GM12878 (cell line): Measurements from ENCODE around the gene ADGRL3.

Experiments
- CREM ChIP-seq: IDR thresholded peaks from 2 replicates; pipeline ENCODE4 v1.6.1; 2014; ENCODE audit warnings: antibody characterized with exemption, low read depth
- POLR2AphosphoS5 ChIP-seq: IDR thresholded peaks from 2 replicates; pipeline ENCODE4 v1.6.1; 2011; ENCODE audit warnings: mild to moderate bottlenecking, low read length, inconsistent platforms
- RFX5 ChIP-seq: IDR thresholded peaks from 2 replicates; pipeline ENCODE4 v1.6.1; 2011; ENCODE audit warnings: low read depth, low read length, improper control_type of control experiment
- TF ChIP-seq, protein P1 (sequence below), 3 experiments: IDR thresholded peaks in 2 of 3; conservative IDR thresholded peaks in 1 of 3; 2 replicates each; pipeline ENCODE4 v1.5.1; 2011; ENCODE audit warnings: low read depth in 3 of 3, low read length in 3 of 3, mild to moderate bottlenecking in 3 of 3, control low read depth in 2 of 3, moderate library complexity in 2 of 3, inconsistent platforms in 1 of 3, mixed read lengths in 1 of 3; ENCODE audit not compliant: control insufficient read depth in 2 of 3, insufficient read depth in 1 of 3; ENCODE audit errors: extremely low read depth in 1 of 3

DNA sequence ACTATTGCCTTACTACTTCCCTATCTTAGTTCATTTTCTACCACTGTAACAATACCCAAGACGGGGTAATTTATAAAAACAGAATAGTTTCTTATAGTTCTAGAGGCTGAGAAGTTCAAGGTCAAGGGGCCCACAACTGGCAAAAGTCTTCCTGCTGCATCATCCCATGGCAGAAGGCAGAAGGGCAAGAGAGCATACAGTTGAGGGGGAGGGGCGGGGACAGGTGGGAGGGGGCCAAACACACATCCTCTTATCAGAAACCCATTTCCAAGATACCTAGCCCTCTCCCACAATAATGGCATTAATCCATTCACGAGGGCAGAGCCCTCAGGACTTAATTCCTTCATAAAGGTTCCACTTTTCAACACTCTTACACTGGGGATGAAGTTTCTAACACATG is 690.2 kb downstream of the ADGRL3 start:
- TF ChIP-seq RFX5, result no peak
- no peak for TF ChIP-seq POLR2AphosphoS5
- no peak for TF ChIP-seq CREM
- TF ChIP-seq, protein P1, sequence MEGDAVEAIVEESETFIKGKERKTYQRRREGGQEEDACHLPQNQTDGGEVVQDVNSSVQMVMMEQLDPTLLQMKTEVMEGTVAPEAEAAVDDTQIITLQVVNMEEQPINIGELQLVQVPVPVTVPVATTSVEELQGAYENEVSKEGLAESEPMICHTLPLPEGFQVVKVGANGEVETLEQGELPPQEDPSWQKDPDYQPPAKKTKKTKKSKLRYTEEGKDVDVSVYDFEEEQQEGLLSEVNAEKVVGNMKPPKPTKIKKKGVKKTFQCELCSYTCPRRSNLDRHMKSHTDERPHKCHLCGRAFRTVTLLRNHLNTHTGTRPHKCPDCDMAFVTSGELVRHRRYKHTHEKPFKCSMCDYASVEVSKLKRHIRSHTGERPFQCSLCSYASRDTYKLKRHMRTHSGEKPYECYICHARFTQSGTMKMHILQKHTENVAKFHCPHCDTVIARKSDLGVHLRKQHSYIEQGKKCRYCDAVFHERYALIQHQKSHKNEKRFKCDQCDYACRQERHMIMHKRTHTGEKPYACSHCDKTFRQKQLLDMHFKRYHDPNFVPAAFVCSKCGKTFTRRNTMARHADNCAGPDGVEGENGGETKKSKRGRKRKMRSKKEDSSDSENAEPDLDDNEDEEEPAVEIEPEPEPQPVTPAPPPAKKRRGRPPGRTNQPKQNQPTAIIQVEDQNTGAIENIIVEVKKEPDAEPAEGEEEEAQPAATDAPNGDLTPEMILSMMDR (IDR thresholded peaks at IDR 0.05 in 2 of 3, conservative IDR thresholded peaks at IDR 0.05 in 1 of 3; ENCODE audit: control insufficient read depth in 2 of 3, extremely low read depth in 1 of 3, insufficient read depth in 1 of 3, low read depth in 3 of 3, low read length in 3 of 3), result no peak
